Measurements from ENCODE around the gene NELFA. TPM values are rescaled to one million over a fixed set of nuclear protein-coding genes. Genes with fewer than 3 reads are reported as not detected.
A peak's percentile ranks its signal among the peaks of the same experiment; 100 is the strongest.

NELFA gene
- total and polyA plus RNA-seq, 2 of the 13 experiments (the other 11 are each of a cell fraction or from before 2014, with no cell fraction given), result 13.3 to 18.5 TPM

DNA sequence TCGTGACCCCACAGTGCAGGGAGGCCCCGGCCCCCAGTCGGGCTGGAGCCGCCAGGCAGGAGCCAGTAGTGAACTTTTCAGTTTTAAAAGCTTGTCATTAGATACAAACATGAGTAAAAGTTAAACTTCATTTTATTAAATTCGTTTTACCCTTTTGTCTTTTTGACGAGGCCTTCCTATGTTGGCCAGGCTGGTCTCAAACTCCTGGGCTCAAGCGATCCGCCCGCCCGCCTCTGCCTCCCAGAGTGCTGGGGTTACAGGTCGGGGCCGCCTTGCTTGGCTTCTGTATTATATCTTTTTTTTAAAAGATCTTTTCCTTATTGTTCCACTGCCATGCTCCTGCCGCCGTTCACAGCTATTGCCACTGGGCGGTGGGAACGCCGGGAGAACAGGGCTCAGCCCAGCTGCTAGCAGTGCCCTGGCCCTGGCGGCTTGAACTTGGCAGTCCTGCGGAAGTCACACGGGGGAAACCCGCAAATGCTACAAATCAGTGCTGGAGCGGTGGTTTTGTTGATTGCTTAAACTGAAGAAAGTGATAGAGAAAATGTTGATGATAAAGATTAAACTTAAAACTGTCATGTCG, 968 bp upstream of the NELFA start (continued):
- TF ChIP-seq, protein P1, sequence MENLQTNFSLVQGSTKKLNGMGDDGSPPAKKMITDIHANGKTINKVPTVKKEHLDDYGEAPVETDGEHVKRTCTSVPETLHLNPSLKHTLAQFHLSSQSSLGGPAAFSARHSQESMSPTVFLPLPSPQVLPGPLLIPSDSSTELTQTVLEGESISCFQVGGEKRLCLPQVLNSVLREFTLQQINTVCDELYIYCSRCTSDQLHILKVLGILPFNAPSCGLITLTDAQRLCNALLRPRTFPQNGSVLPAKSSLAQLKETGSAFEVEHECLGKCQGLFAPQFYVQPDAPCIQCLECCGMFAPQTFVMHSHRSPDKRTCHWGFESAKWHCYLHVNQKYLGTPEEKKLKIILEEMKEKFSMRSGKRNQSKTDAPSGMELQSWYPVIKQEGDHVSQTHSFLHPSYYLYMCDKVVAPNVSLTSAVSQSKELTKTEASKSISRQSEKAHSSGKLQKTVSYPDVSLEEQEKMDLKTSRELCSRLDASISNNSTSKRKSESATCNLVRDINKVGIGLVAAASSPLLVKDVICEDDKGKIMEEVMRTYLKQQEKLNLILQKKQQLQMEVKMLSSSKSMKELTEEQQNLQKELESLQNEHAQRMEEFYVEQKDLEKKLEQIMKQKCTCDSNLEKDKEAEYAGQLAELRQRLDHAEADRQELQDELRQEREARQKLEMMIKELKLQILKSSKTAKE (CRISPR knock-in tag; IDR thresholded peaks at IDR 0.05; ENCODE audit: borderline replicate concordance), result no peak
- no peak for TF ChIP-seq RXRB (CRISPR knock-in tag; IDR thresholded peaks at IDR 0.05; ENCODE audit: borderline replicate concordance)

DNA sequence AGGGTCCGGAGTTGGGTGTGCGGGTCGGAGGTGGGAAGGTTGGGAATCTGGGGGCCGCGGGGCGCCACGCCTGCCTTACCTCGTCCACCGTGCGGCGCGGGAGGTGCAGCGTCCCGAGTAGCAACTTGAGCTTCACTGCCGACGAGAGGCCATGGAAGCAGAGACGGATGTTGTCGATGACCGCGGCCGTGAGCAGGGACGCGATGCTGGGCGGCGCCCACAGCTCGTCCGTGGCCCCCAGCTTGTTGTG, 178 bp downstream of the NELFA start:
- FAIRE-seq (no peak), DNase-seq (ENCODE audit: low spot score) (no peak), ATAC-seq (peak; percentile 31)
- intact Hi-C loops (cut with micrococcal nuclease; ENCODE audit: unreplicated experiment), result loop anchor here (5.0 kb wide), 1 partner anchor 439 kb away; no protein-coding TSS in a partner anchor
- peak overlapping the region; percentile 80 to 100 (median 99) for H3K4me3 ChIP-seq (replicated peaks in 1 of 3; ENCODE audit: insufficient read depth in 1 of 3, low read depth in 2 of 3, low read length in 3 of 3)
- H3K79me2 ChIP-seq (ENCODE audit: insufficient read depth, low read length), result peaks cover 45% of the 10 kb centered on the region
- peaks cover 13% of the 10 kb centered on the region for H4K20me1 ChIP-seq (ENCODE audit: insufficient read depth, low read length)
- ChIA-PET CTCF (ENCODE audit: low intra/inter-chr PET ratio, low total read pairs) (no interaction called here), POLR2A (no interaction called here)
- H3K27me3 ChIP-seq (ENCODE audit: control insufficient read depth in 1 of 2, insufficient read depth in 2 of 2, low read length in 2 of 2), result no peaks in the 10 kb centered on the region; a peak in 1 of 5 replicates
- 0% methylated on average over 7 of the region's 27 CpGs for WGBS (ENCODE audit: low lambda C conversion rate)
- peak overlapping the region; percentile 99 for H3K9ac ChIP-seq (ENCODE audit: insufficient read depth, low read depth, low read length)
- peaks cover 26% of the 10 kb centered on the region for H3K4me1 ChIP-seq (ENCODE audit: insufficient read depth, low read length)
- H3K4me2 ChIP-seq (ENCODE audit: low read depth, low read length), result peak overlapping the region; percentile 39; the same call in 1 of the 2 replicates
- no peaks in the 10 kb centered on the region for H3K9me3 ChIP-seq (ENCODE audit: low read length)
- no peak overlapping the region for H2AFZ ChIP-seq (ENCODE audit: low read length)
- peaks cover 1 to 17% of the 10 kb centered on the region in 2 experiments; a peak in 3 of 5 replicates for H3K36me3 ChIP-seq (replicated peaks in 1 of 2; ENCODE audit: control insufficient read depth in 1 of 2, insufficient read depth in 2 of 2, low read length in 2 of 2)
- no TSS peak for BruUV-seq (replicated peaks)
- in situ Hi-C loops (cut with HindIII; ENCODE audit: extremely low pct_ligation_motif_present, low pct_unique_long_range_greater_than_20kb), result loop anchor here (25.0 kb wide), 1 partner anchor 179 kb away; no protein-coding TSS in a partner anchor
- H3K27ac ChIP-seq (ENCODE audit: extremely low read length, insufficient read depth, low read length), result peak overlapping the region; percentile 98
- TF ChIP-seq ZNF619 (CRISPR knock-in tag; IDR thresholded peaks at IDR 0.05) (no peak), HNRNPL (IDR thresholded peaks at IDR 0.05; ENCODE audit: low read depth, low read length) (no peak), ZNF138 (CRISPR knock-in tag; IDR thresholded peaks at IDR 0.05; ENCODE audit: low read depth) (peak; percentile 27; the same call in 1 of the 2 replicates), BORCS8-MEF2B (CRISPR knock-in tag; IDR thresholded peaks at IDR 0.05) (peak; percentile 18; the same call in 1 of the 2 replicates), GPN1 (CRISPR knock-in tag; IDR thresholded peaks at IDR 0.05; ENCODE audit: borderline replicate concordance) (0 out of 2 replicates have a peak, but pooled peaks have one; percentile 60), ISX (CRISPR knock-in tag; conservative IDR thresholded peaks at IDR 0.05) (no peak), ZNF75D (CRISPR knock-in tag; IDR thresholded peaks at IDR 0.05; ENCODE audit: borderline replicate concordance) (no peak)
- TF ChIP-seq, protein P2, sequence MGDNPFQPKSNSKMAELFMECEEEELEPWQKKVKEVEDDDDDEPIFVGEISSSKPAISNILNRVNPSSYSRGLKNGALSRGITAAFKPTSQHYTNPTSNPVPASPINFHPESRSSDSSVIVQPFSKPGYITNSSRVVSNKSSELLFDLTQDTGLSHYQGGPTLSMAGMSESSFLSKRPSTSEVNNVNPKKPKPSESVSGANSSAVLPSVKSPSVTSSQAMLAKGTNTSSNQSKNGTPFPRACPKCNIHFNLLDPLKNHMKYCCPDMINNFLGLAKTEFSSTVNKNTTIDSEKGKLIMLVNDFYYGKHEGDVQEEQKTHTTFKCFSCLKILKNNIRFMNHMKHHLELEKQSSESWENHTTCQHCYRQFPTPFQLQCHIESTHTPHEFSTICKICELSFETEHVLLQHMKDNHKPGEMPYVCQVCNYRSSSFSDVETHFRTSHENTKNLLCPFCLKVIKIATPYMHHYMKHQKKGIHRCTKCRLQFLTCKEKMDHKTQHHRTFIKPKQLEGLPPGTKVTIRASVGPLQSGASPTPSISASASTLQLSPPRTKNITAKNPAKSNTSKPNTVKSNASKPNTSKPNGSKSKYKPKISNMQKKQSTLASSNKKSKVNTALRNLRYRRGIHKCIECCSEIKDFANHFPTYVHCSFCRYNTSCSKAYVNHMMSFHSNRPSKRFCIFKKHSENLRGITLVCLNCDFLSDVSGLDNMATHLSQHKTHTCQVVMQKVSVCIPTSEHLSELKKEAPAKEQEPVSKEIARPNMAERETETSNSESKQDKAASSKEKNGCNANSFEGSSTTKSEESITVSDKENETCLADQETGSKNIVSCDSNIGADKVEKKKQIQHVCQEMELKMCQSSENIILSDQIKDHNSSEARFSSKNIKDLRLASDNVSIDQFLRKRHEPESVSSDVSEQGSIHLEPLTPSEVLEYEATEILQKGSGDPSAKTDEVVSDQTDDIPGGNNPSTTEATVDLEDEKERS (CRISPR knock-in tag; IDR thresholded peaks at IDR 0.05), result 0 out of 2 replicates have a peak, but pooled peaks have one; percentile 36
- TF ChIP-seq, protein P3, sequence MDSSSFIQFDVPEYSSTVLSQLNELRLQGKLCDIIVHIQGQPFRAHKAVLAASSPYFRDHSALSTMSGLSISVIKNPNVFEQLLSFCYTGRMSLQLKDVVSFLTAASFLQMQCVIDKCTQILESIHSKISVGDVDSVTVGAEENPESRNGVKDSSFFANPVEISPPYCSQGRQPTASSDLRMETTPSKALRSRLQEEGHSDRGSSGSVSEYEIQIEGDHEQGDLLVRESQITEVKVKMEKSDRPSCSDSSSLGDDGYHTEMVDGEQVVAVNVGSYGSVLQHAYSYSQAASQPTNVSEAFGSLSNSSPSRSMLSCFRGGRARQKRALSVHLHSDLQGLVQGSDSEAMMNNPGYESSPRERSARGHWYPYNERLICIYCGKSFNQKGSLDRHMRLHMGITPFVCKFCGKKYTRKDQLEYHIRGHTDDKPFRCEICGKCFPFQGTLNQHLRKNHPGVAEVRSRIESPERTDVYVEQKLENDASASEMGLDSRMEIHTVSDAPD (CRISPR knock-in tag; IDR thresholded peaks at IDR 0.05), result no peak
